ENCODE measurements around the gene CA14. TPM values are rescaled to one million over a fixed set of nuclear protein-coding genes. Genes with fewer than 3 reads are reported as not detected.
"Not testable (repeated sequence)": the region's sequence is repeated elsewhere in the genome, so short reads cannot be mapped to it uniquely, and the experiment has no call there.

CA14 gene
- total RNA-seq, 1 donor from 2014 or later, result not detected

DNA sequence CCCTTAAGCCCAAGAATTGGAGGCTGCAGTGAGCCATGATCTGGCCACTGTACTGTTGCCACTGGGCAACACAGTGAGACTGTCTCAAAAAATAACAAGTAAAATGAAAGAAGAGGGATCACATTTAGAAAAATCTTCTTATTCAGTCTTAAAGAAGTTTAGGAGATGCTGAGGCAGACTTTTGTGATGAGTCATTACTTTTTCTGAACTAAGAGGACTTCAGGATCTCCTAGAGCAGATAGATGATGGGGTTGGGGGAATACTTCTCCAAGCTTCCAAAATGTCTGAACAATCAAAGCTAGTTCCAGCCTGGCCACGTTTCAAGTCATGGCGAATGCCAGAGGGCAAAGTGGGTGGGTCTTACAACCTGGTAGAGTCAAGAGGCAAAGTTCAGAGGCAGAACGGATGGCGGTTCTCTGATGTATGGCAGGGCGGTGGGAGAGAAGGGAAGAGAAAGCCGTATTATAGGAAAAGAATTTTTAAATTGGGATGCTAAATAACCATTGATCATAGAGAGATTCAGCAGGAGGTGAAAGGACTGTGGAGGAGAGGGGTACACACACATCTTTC is 22.6 kb downstream of the CA14 start:
- no peak for DNase-seq (ENCODE audit: low read depth)

DNA sequence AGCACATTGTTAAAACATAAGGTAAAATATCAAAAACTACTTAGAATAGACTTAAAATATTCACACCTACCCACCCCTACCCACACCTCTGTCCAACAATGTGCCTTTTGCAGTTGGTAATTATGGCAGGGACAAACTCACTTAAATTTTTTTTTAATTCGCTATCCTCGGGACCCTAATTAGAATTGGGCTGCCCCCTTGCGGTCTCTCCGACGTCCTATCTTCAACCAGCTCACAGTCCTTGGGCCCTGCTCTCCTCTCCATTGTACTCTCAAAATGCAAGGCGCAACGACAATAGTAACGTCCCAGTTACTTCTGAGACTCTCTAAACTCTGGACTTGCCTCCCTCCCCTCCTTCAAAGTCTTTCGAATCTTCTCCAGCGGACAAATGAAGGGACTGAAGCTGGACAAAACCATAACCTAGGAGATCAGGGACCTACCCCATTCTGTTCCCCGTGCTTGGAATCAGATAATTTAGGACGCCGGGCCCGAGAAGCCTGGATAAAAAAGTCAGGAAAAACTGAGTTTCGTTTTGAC is 23.7 kb downstream of the CA14 start:
- peak; percentile 85 for DNase-seq (ENCODE audit: low read depth)

GRCh38 chr1:150281758-150282557 is 24.4 kb downstream of the CA14 start, which contains the start of gene CIART:
Gene CIART, plus strand, starts transcription at chr1:150282554. Its CDS starts 714 bp downstream, at chr1:150283268.
- DNase-seq (ENCODE audit: low read depth), result peak; percentile 96

GRCh38 chr1:150282558-150282958 is 25.0 kb downstream of the CA14 start:
- DNase-seq (ENCODE audit: low read depth), result no peak

- no peak for DNase-seq (ENCODE audit: low read depth)
Measured at GRCh38 chr1:150283260-150283659, 25.7 kb downstream of the CA14 start.

DNA sequence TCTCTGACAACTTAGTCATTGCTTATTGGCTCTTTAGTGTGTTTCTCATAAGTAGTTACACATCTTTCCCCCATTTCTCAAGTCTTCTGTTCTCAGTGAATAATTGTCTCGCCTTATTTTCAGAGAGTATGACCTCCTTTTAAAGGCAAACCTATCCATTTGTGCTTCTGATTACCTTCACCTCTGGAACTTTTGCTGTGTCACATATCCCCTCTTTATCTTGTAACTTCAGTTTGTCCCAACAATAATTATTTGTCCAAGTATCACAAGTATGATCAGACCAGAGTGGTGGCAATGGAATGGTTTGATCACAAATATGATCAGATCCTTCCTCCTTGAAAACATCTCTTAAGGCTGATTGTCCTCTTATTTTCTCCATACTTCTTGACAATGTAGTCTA is 30.8 kb downstream of the CA14 start:
- DNase-seq (ENCODE audit: low read depth), result no peak

GRCh38 chr1:150288822-150289221 is 31.2 kb downstream of the CA14 start:
- DNase-seq (ENCODE audit: low read depth), result no peak

- DNase-seq (ENCODE audit: low read depth), result peak; percentile 95
Measured at GRCh38 chr1:150293433-150294253, 36.1 kb downstream of the CA14 start, which contains the start of gene MRPS21. Gene MRPS21, plus strand, starts transcription at chr1:150293861. Its CDS starts 506 bp downstream, at chr1:150294367.

GRCh38 chr1:150295476-150295875 is 37.9 kb downstream of the CA14 start:
- no peak for DNase-seq (ENCODE audit: low read depth)

DNA sequence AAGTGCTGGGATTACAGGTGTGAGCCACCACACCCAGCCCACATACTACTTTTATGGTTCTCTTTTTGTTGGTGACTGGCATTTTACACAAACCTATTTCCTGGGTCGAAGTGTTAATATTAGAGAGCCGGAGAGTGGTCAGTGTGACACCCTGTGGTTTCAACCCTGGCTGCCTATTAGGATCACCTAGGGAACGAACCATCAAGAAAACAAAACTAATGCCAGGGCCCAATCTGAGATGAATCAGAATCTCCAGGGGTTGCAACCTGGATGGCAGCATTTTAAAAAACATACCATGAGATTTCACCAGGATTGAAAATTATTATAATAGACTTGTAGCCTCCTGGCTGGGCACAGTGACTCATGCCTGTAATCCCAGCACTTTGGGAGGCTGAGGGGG is 42.1 kb downstream of the CA14 start:
- no peak for DNase-seq (ENCODE audit: low read depth)

GRCh38 chr1:150302338-150302737 is 44.8 kb downstream of the CA14 start:
- DNase-seq (ENCODE audit: low read depth), result no peak

GRCh38 chr1:150302902-150303301 is 45.3 kb downstream of the CA14 start:
- DNase-seq (ENCODE audit: low read depth), result no peak

DNA sequence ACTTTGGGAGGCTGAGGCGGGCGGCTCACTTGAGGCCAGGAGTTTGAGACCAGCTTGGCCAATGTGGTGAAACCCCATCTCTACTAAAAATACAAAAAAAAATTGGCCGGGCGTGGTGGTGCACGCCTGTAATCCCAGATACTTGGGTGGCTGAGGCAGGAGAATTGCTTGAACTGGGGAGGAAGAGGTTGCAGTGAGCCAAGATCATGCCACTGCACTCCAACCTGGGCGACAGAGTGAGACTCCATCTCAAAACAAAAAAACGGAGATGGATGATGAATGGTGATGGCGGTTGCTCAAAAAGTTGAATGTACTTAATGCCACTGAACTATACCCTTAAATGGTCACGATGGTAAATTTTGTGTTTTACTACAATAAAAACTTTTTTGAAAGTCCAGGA is 51.0 kb downstream of the CA14 start:
- DNase-seq (ENCODE audit: low read depth), result not testable (repeated sequence)

- peak; percentile 99 for DNase-seq (ENCODE audit: low read depth)
Measured at GRCh38 chr1:150309758-150310508, 52.4 kb downstream of the CA14 start.

DNA sequence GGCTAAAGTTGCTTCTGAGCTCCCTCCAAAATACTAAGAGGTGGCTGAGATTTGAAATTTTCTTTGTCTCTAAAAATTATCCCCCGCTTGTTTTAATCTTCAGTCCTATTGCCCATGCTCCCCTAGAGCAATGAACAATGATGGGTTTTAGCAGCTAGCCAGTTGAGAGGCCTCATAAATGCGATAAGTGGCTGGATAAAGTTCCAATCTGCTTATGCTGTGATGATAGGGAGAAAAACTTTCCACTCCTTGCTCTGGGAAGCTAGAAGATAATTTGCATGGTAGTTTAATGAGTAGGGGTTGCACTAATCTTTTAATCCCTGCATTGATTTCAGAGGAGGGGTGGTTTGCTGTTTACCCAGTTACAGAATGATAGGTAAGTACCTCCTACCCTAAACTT is 54.2 kb downstream of the CA14 start:
- DNase-seq (ENCODE audit: low read depth), result no peak

Other genes starting within 250 kb of the CA14 start
- 13.4 and 14.9 TPM in 2 replicates for gene OTUD7B, start 247.0 kb upstream of the CA14 start, total RNA-seq
- 49.4 and 64.1 TPM in 2 replicates for gene VPS45, start 190.0 kb upstream of the CA14 start, total RNA-seq
- 71.9 and 105 TPM in 2 replicates for gene PLEKHO1, start 107.9 kb upstream of the CA14 start, total RNA-seq
- 14.9 and 17.9 TPM in 2 replicates for gene ANP32E, start 21.7 kb upstream of the CA14 start, total RNA-seq
- 77.3 and 93.7 TPM in 2 replicates for gene APH1A, start 11.2 kb downstream of the CA14 start, total RNA-seq
- 3.2 and 3.7 TPM in 2 replicates for gene C1orf54, start 15.0 kb downstream of the CA14 start, total RNA-seq
- gene CIART, start 24.8 kb downstream of the CA14 start, total RNA-seq, result 2.0 and 2.5 TPM in 2 replicates
- gene MRPS21, start 36.1 kb downstream of the CA14 start, total RNA-seq, result 50.8 and 56.9 TPM in 2 replicates
- 24.1 and 30.9 TPM in 2 replicates for gene PRPF3, start 63.8 kb downstream of the CA14 start, total RNA-seq
- 12.8 and 13.5 TPM in 2 replicates for gene RPRD2, start 106.4 kb downstream of the CA14 start, total RNA-seq
- 17.7 and 19.2 TPM in 2 replicates for gene TARS2, start 229.6 kb downstream of the CA14 start, total RNA-seq